Kidney epithelial cell (primary cell): ENCODE results near the gene CACNA1A. TPM values are rescaled to one million over a fixed set of nuclear protein-coding genes. Genes with fewer than 3 reads are reported as not detected.

Source experiments
- DNase-seq: peaks from one replicate; pipeline ENCODE4 v3.0.0-alpha.2; 2010; ENCODE audit warnings: low read depth
- H3K27me3 ChIP-seq: 2 replicates; pipeline ENCODE4 v1.6.0; 2011; ENCODE audit warnings: low read length; ENCODE audit not compliant: control insufficient read depth, insufficient read depth
- H3K36me3 ChIP-seq: 2 replicates; pipeline ENCODE4 v1.5.1; 2011; ENCODE audit warnings: low read length; ENCODE audit not compliant: control insufficient read depth, insufficient read depth
- H3K4me3 ChIP-seq: 2 replicates; pipeline ENCODE4 v1.5.1; 2011; ENCODE audit warnings: low read depth, mild to moderate bottlenecking, control low read depth, low read length
- CTCF ChIP-seq: IDR thresholded peaks from 2 replicates; pipeline ENCODE4 v1.5.1; 2011; ENCODE audit warnings: mild to moderate bottlenecking, moderate library complexity, low read length, control low read depth, inconsistent platforms; ENCODE audit not compliant: insufficient read depth, poor library complexity, severe bottlenecking
- total RNA-seq: library from RNA; depleted of rRNA; stranded (reverse); fragments of >200 nt; gene quantifications from 2 replicates; pipeline ENCODE4 v1.2.3, GENCODE V29; 2015

CACNA1A gene
- total RNA-seq, 1 donor from 2014 or later, result 0.29 TPM

GRCh38 chr19:13399746-13400145 is 106.5 kb downstream of the CACNA1A start:
- H3K36me3 ChIP-seq, result no peaks in the 10 kb centered on the region
- no peak overlapping the region for H3K4me3 ChIP-seq
- no peak for TF ChIP-seq CTCF
- DNase-seq, result no peak
- H3K27me3 ChIP-seq, result no peaks in the 10 kb centered on the region

DNA sequence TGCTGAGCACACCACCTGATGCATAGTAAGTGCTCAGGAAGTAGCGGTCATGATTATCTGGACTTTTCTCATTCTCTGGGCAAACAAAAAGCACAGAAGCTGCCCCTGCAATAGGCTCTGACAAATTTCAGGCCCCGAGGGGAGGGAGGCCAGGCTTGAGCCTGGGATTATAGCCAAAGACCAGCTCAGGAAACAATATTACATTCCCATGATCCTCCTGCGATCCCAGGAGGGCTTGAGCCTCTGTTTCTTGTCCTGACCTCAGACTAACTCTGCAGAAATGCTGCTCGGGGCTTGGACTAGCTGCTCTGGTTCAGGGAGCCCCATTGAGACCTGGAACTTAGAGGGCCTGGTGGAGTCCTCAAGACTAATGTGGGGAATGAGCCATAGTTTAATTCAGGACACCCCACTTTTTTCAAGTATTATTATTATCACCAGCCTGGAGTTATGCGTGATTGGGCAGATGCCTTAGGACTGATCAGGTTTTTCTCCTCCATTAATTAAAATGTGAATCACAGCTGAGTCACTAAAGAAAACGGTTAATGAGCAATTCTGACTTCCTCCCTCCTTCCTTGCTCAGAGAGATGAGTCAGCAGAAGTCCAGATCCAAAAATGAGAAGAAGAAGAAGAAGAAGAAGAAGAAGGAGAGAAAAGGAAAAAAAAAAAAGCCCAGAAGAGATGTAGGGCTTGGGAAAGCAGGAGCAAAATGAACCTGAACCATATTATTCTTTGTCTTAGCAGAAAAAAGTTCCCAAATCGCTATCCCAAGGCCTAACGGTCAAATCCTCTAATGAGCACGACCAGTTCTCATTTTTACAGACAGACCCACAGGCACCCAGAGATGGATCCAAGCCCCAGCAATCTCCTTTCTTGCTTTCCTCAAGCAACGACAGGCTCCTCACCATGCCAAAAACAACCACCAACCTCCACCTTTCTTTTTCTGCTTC is 107.2 kb downstream of the CACNA1A start:
- H3K36me3 ChIP-seq, result no peaks in the 10 kb centered on the region
- peak; percentile 68 for DNase-seq
- no peak for TF ChIP-seq CTCF
- H3K27me3 ChIP-seq, result no peaks in the 10 kb centered on the region
- no peak overlapping the region for H3K4me3 ChIP-seq

DNA sequence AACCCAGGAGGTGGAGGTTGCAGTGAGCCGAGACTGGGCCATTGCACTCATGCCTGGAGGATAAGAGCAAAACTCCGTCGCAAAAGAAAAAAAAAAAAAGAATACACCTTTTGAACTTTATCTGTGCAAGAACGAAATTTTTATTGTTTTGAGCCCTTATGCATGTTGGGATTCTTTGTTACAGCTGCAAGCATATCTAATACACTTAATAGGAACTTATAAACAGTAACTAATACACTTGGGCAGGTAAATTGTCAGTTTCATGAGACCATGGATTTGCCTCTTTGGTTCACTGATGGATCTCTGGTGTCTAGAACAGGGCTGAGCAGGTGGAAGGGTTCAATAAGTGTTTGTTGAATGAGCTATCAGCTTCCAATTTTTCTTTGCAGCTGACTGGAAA is 108.1 kb downstream of the CACNA1A start:
- no peaks in the 10 kb centered on the region for H3K36me3 ChIP-seq
- no peaks in the 10 kb centered on the region for H3K27me3 ChIP-seq
- no peak overlapping the region for H3K4me3 ChIP-seq
- no peak for TF ChIP-seq CTCF
- DNase-seq, result no peak

GRCh38 chr19:13396250-13397080 is 109.8 kb downstream of the CACNA1A start:
- H3K27me3 ChIP-seq, result no peaks in the 10 kb centered on the region
- DNase-seq, result peak; percentile 23
- TF ChIP-seq CTCF, result no peak
- no peaks in the 10 kb centered on the region for H3K36me3 ChIP-seq
- no peak overlapping the region for H3K4me3 ChIP-seq

- DNase-seq, result no peak
- no peaks in the 10 kb centered on the region for H3K27me3 ChIP-seq
- TF ChIP-seq CTCF, result no peak
- H3K36me3 ChIP-seq, result no peaks in the 10 kb centered on the region
- H3K4me3 ChIP-seq, result no peak overlapping the region
Measured at GRCh38 chr19:13382633-13382938, 123.7 kb downstream of the CACNA1A start.
